ENCODE results near the gene IL26. TPM values are rescaled to one million over a fixed set of nuclear protein-coding genes. Genes with fewer than 3 reads are reported as not detected.

The IL26 gene
- total RNA-seq, 4 donors from 2014 or later: not detected

DNA sequence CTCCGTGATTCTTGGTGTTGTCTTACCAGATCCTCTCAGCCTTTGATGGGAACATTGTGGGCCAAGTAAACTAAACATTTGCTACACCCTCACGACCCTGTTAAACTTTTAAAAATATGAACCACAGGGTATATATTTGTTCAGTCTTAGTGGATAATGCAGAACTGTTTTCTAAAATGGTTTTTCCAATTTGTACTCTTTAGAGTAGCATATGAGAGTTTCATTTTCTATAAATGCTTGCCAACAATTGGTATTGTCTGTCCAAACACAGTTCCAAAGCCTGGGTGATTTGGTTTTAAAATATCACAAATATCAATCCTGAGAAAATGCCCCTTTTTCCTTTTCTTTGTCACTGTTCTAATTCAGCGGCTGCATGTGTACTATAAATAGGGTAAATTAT is 34.5 kb upstream of the IL26 start:
- Histone ChIP-seq H3K36me3 (no peaks in the 10 kb centered on the region), H3K27me3 (no peaks in the 10 kb centered on the region), H3K4me1 (no peaks in the 10 kb centered on the region), H3K4me3 (no peak overlapping the region), H3K9me3 (no peaks in the 10 kb centered on the region), H3K27ac (no peak overlapping the region)
- ATAC-seq: no peak
- TF ChIP-seq EP300 (IDR thresholded peaks at IDR 0.05) (no peak), POLR2A (IDR thresholded peaks at IDR 0.05) (no peak), POLR2AphosphoS5 (IDR thresholded peaks at IDR 0.05) (no peak)
- TF ChIP-seq, protein P1, sequence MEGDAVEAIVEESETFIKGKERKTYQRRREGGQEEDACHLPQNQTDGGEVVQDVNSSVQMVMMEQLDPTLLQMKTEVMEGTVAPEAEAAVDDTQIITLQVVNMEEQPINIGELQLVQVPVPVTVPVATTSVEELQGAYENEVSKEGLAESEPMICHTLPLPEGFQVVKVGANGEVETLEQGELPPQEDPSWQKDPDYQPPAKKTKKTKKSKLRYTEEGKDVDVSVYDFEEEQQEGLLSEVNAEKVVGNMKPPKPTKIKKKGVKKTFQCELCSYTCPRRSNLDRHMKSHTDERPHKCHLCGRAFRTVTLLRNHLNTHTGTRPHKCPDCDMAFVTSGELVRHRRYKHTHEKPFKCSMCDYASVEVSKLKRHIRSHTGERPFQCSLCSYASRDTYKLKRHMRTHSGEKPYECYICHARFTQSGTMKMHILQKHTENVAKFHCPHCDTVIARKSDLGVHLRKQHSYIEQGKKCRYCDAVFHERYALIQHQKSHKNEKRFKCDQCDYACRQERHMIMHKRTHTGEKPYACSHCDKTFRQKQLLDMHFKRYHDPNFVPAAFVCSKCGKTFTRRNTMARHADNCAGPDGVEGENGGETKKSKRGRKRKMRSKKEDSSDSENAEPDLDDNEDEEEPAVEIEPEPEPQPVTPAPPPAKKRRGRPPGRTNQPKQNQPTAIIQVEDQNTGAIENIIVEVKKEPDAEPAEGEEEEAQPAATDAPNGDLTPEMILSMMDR (IDR thresholded peaks at IDR 0.05): no peak
- 69 to 78% methylated on average over 3 of the region's 3 CpGs for WGBS, 2 donors (ENCODE audit: low coverage in 1 of 2)

DNA sequence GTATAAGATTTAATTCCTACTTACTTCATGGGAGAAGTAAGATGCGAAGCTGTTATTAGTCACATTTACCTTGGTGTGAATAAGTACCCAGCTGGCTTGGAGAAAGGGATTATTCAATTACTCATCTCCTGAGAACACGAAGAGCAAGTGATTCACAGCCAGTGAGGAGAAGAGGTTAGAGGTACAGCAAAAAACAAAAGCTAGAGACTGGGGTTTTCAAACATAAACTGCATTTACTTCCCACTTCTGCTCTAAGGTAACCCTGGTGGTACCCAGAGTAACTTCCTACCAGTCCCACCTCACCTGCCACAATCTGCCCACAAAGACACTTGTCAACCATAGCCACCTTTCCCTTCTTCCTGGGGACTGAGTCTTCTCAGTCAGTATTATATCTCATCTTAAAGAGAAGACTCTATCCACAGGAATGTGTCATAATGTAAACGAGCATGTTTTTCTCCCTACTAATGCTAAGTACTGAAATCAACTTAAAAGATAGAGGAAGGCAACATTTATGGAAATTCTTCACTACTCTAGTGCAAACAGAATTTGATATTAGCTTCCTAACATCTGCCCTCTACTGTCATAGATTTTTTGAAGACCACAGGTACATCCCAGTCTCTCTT is 33.8 kb upstream of the IL26 start:
- WGBS, 2 donors (ENCODE audit: low coverage in 1 of 2): 33 to 46% methylated on average over 2 to 3 of the region's 3 CpGs
- no peak for ATAC-seq
- Histone ChIP-seq H3K4me1 (no peaks in the 10 kb centered on the region), H3K9me3 (no peaks in the 10 kb centered on the region), H3K27me3 (no peaks in the 10 kb centered on the region), H3K36me3 (no peaks in the 10 kb centered on the region), H3K27ac (no peak overlapping the region), H3K4me3 (no peak overlapping the region)
- TF ChIP-seq EP300 (IDR thresholded peaks at IDR 0.05) (no peak), POLR2AphosphoS5 (IDR thresholded peaks at IDR 0.05) (no peak)
- TF ChIP-seq, protein P1 (IDR thresholded peaks at IDR 0.05): no peak

DNA sequence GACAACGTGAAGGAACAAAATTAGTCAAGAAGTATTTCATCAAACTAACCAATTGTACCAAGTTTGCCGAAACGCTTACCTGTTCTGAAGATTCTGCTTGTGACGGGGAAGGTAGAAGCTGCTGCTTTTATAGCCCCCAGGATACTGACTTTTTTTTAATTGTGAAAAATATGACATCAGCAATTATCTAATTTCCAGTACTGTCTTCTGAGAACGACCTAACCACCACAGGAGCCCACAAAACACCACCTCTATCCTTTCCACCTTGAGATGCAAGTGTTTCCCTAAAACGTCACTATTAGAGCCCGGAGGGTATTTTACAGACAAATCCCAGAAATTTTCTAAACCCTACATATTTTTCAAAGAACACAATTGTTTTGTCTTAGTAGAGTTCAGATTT is 27.9 kb upstream of the IL26 start, which contains the start of gene IL22:
IL22 (minus strand) TSS at position 101 of the 400 bp plus-strand sequence. CDS start 156 bp downstream, outside the sequence.
- ATAC-seq: no peak
- no peak within 1 kb of the TSS for H3K4me3 ChIP-seq
- H3K9me3 ChIP-seq: no peaks in the 10 kb centered on the region
- TF ChIP-seq, protein P1 (IDR thresholded peaks at IDR 0.05): no peak
- TF ChIP-seq POLR2AphosphoS5 (IDR thresholded peaks at IDR 0.05) (no peak), POLR2A (IDR thresholded peaks at IDR 0.05) (no peak), EP300 (IDR thresholded peaks at IDR 0.05) (no peak)
- no peak within 1 kb of the TSS for H3K27ac ChIP-seq
- H3K27me3 ChIP-seq: peaks cover 4% of the 10 kb centered on the region
- WGBS, 2 donors (ENCODE audit: low coverage in 1 of 2): 90 to 91% methylated on average over 6 to 7 of the region's 7 CpGs
- H3K36me3 ChIP-seq: no peaks in the 10 kb centered on the region
- H3K4me1 ChIP-seq: no peaks in the 10 kb centered on the region

DNA sequence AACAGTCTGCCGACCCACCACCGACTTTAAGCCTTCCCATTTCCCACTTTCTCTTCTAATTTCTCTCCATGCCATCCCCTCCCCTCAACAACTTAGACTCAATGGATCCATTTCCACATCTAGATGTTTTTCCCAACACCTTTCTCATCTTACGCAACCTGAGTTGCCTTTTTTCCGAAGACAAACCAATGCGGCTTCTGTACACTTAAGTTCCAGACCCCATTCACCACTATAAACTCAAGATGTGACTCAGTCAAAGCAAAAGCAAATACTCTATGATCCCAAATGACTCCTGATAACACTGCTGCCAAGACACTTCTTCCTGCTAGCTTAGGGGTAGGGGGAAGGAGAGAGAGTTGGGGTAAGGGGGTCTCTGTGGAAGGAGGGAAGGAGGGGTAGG is 26.5 kb upstream of the IL26 start:
- no peak for ATAC-seq
- peaks cover 4% of the 10 kb centered on the region for H3K27me3 ChIP-seq
- no peaks in the 10 kb centered on the region for H3K36me3 ChIP-seq
- no peaks in the 10 kb centered on the region for H3K9me3 ChIP-seq
- H3K4me1 ChIP-seq: no peaks in the 10 kb centered on the region
- TF ChIP-seq POLR2AphosphoS5 (IDR thresholded peaks at IDR 0.05): no peak
- TF ChIP-seq POLR2A (IDR thresholded peaks at IDR 0.05): no peak
- TF ChIP-seq, protein P1 (IDR thresholded peaks at IDR 0.05): no peak
- TF ChIP-seq EP300 (IDR thresholded peaks at IDR 0.05): no peak
- no peak overlapping the region for H3K27ac ChIP-seq
- 96% methylated on average over 5 of the region's 5 CpGs; no CpG with 5 or more reads in 1 of the 2 donors for WGBS, 2 donors (ENCODE audit: low coverage in 1 of 2)
- no peak overlapping the region for H3K4me3 ChIP-seq

DNA sequence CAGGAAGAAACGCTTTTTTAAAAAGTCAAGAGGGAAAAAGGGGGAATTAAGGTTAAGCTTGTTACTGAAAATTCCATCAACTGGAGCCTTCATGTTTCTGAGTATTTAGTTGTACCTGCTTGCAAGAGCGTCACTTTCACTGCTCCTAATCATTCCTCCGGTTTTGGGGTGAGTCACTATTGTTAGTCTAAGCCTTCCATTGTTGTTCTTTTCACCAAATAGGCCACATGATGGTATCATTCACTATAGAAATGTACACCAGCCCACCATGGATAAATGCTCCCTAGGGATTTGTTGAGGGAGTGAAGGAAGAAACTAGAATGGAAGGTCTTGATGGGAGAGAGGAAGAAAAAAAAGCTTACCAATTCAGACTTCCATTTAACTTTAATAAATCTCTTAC is 24.8 kb upstream of the IL26 start:
- TF ChIP-seq, protein P1 (IDR thresholded peaks at IDR 0.05): no peak
- TF ChIP-seq POLR2AphosphoS5 (IDR thresholded peaks at IDR 0.05): no peak
- no peak for TF ChIP-seq POLR2A (IDR thresholded peaks at IDR 0.05)
- TF ChIP-seq EP300 (IDR thresholded peaks at IDR 0.05): no peak
- H3K27ac ChIP-seq: no peak overlapping the region
- H3K36me3 ChIP-seq: no peaks in the 10 kb centered on the region
- H3K4me1 ChIP-seq: peaks cover 0 to 12% (median 4%) of the 10 kb centered on the region in 3 donors
- H3K9me3 ChIP-seq: no peaks in the 10 kb centered on the region
- ATAC-seq: no peak
- H3K4me3 ChIP-seq: no peak overlapping the region
- WGBS, 2 donors (ENCODE audit: low coverage in 1 of 2): 69 to 83% methylated on average over 3 of the region's 3 CpGs
- peaks cover 4% of the 10 kb centered on the region for H3K27me3 ChIP-seq

All from gastroesophageal sphincter (tissue), 4 donors.